ENCODE measurements around the gene PDE1A.

DNA sequence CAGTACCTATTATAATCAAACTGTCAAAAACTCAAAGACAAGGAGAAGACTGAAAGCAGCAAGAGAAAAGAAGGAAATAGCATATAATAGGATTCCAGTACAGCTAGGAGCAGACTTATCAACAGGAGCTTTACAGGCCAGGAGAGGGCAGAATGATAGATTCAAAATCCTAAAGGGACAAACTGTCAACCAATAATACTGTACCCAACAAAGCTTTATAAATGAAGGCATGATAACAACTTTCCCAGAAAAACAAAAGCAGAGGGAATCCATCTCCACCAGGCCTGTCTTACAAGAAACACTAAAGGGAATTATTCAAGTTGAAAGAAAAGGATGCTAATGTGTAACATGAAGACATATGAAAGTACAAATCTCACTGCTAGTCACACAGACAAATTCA, 42.0 kb downstream of the PDE1A start:
- TF ChIP-seq, protein P1, sequence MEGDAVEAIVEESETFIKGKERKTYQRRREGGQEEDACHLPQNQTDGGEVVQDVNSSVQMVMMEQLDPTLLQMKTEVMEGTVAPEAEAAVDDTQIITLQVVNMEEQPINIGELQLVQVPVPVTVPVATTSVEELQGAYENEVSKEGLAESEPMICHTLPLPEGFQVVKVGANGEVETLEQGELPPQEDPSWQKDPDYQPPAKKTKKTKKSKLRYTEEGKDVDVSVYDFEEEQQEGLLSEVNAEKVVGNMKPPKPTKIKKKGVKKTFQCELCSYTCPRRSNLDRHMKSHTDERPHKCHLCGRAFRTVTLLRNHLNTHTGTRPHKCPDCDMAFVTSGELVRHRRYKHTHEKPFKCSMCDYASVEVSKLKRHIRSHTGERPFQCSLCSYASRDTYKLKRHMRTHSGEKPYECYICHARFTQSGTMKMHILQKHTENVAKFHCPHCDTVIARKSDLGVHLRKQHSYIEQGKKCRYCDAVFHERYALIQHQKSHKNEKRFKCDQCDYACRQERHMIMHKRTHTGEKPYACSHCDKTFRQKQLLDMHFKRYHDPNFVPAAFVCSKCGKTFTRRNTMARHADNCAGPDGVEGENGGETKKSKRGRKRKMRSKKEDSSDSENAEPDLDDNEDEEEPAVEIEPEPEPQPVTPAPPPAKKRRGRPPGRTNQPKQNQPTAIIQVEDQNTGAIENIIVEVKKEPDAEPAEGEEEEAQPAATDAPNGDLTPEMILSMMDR (IDR thresholded peaks at IDR 0.05; ENCODE audit: low read depth, low read length, poor library complexity, severe bottlenecking): no peak
- no peak for TF ChIP-seq EZH2phosphoT487 (IDR thresholded peaks at IDR 0.05; ENCODE audit: borderline replicate concordance, low read length)

Measured in DOHH2 (cell line).